CD4-positive, alpha-beta T cell treated with Interleukin-4 for 1 hour (primary cell): ENCODE results near the gene KCNB1.

Source experiments
- DNase-seq, 2 donors: peaks; one replicate each; pipeline ENCODE4 v3.0.0-alpha.2; 2020 to 2022

KCNB1 gene

GRCh38 chr20:49346682-49347081 lies 135.8 kb downstream of the KCNB1 start:
- no peak for DNase-seq

- no peak for DNase-seq
These were observed 136.9 kb downstream of the KCNB1 start for GRCh38 chr20:49345524-49345923.

- no peak for DNase-seq
These were observed 137.5 kb downstream of the KCNB1 start for GRCh38 chr20:49344975-49345374.

- DNase-seq = no peak
These were observed 138.3 kb downstream of the KCNB1 start for GRCh38 chr20:49344140-49344539.

- DNase-seq = no peak
These were observed 139.2 kb downstream of the KCNB1 start for GRCh38 chr20:49343246-49343645.

- DNase-seq = no peak
These were observed 142.1 kb downstream of the KCNB1 start for GRCh38 chr20:49340161-49340966.

GRCh38 chr20:49339123-49339522 lies 143.3 kb downstream of the KCNB1 start:
- DNase-seq = no peak

- DNase-seq = no peak
These were observed 144.4 kb downstream of the KCNB1 start for GRCh38 chr20:49338061-49338460.

GRCh38 chr20:49337357-49337756 lies 145.1 kb downstream of the KCNB1 start:
- DNase-seq = no peak

GRCh38 chr20:49336786-49337185 lies 145.7 kb downstream of the KCNB1 start:
- DNase-seq = no peak

- no peak for DNase-seq
These were observed 147.0 kb downstream of the KCNB1 start for GRCh38 chr20:49335476-49335875.

- no peak for DNase-seq
These were observed 151.5 kb downstream of the KCNB1 start for GRCh38 chr20:49330701-49331615.

GRCh38 chr20:49328790-49329189 lies 153.7 kb downstream of the KCNB1 start:
- no peak for DNase-seq

- DNase-seq = no peak
These were observed 156.4 kb downstream of the KCNB1 start for GRCh38 chr20:49326026-49326425.

GRCh38 chr20:49324306-49324705 lies 158.2 kb downstream of the KCNB1 start:
- DNase-seq = no peak

GRCh38 chr20:49323622-49324238 lies 158.7 kb downstream of the KCNB1 start:
- DNase-seq = peak; percentile 43 to 63

- no peak for DNase-seq
These were observed 162.0 kb downstream of the KCNB1 start for GRCh38 chr20:49320460-49320859.

GRCh38 chr20:49319208-49319809 lies 163.2 kb downstream of the KCNB1 start:
- DNase-seq = no peak

- DNase-seq = peak; percentile 20 to 23
These were observed 163.8 kb downstream of the KCNB1 start for GRCh38 chr20:49318430-49319207.

GRCh38 chr20:49318091-49318429 lies 164.4 kb downstream of the KCNB1 start:
- DNase-seq = no peak

- DNase-seq = no peak
These were observed 165.8 kb downstream of the KCNB1 start for GRCh38 chr20:49316704-49317103.

GRCh38 chr20:49315580-49315979 lies 166.9 kb downstream of the KCNB1 start:
- DNase-seq = no peak
